Measurements from ENCODE around the gene CERS2. TPM values are rescaled to one million over a fixed set of nuclear protein-coding genes. Genes with fewer than 3 reads are reported as not detected.

The CERS2 gene
- total and polyA plus RNA-seq, 2 of the 13 experiments (the other 11 are each of a cell fraction or from before 2014, with no cell fraction given) = 269 to 298 TPM

DNA sequence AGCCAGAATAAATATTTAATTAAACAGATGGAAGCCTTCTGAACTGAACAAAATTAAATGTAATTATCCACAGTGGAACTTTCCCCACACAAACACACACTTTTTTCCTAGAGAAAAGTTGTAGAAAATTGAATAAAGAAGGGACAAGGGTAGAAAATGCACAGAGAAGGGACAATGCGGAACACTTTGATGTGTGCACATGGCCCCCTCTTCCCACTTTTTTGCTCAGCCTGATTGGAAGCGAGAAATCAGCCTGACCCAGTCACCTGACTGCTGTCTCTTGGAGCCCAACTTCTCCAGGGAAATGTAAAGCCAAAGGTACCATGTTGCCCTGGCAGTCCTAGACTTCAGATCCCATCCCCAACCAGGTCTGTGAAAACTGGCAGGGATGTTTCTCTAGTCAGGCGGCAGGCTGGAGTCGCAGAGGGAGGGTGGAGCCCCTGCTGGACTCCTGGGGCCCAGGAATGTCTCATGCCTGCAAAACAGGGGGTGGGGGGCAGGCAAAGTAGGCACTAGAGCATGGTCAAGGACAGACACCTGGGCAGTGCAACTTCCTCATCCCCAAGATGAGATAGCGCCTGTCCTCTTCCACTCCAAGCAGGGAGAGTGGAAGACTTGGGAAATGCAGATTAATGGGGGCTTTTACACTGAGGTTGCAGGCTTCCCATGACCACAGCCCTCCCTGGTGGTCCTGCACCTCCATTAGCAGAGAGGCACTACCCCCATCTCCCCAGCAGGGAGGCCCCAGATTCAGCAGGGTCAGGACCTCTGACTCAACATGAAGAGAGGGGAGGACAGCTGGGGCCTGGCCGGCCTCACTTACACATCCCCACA is 2.8 kb downstream of the CERS2 start (continued):
- TF ChIP-seq, protein P1, sequence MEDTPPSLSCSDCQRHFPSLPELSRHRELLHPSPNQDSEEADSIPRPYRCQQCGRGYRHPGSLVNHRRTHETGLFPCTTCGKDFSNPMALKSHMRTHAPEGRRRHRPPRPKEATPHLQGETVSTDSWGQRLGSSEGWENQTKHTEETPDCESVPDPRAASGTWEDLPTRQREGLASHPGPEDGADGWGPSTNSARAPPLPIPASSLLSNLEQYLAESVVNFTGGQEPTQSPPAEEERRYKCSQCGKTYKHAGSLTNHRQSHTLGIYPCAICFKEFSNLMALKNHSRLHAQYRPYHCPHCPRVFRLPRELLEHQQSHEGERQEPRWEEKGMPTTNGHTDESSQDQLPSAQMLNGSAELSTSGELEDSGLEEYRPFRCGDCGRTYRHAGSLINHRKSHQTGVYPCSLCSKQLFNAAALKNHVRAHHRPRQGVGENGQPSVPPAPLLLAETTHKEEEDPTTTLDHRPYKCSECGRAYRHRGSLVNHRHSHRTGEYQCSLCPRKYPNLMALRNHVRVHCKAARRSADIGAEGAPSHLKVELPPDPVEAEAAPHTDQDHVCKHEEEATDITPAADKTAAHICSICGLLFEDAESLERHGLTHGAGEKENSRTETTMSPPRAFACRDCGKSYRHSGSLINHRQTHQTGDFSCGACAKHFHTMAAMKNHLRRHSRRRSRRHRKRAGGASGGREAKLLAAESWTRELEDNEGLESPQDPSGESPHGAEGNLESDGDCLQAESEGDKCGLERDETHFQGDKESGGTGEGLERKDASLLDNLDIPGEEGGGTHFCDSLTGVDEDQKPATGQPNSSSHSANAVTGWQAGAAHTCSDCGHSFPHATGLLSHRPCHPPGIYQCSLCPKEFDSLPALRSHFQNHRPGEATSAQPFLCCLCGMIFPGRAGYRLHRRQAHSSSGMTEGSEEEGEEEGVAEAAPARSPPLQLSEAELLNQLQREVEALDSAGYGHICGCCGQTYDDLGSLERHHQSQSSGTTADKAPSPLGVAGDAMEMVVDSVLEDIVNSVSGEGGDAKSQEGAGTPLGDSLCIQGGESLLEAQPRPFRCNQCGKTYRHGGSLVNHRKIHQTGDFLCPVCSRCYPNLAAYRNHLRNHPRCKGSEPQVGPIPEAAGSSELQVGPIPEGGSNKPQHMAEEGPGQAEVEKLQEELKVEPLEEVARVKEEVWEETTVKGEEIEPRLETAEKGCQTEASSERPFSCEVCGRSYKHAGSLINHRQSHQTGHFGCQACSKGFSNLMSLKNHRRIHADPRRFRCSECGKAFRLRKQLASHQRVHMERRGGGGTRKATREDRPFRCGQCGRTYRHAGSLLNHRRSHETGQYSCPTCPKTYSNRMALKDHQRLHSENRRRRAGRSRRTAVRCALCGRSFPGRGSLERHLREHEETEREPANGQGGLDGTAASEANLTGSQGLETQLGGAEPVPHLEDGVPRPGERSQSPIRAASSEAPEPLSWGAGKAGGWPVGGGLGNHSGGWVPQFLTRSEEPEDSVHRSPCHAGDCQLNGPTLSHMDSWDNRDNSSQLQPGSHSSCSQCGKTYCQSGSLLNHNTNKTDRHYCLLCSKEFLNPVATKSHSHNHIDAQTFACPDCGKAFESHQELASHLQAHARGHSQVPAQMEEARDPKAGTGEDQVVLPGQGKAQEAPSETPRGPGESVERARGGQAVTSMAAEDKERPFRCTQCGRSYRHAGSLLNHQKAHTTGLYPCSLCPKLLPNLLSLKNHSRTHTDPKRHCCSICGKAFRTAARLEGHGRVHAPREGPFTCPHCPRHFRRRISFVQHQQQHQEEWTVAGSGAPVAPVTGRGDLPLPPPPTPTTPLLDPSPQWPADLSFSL (CRISPR knock-in tag; IDR thresholded peaks at IDR 0.05) = no peak
- TF ChIP-seq, protein P2, sequence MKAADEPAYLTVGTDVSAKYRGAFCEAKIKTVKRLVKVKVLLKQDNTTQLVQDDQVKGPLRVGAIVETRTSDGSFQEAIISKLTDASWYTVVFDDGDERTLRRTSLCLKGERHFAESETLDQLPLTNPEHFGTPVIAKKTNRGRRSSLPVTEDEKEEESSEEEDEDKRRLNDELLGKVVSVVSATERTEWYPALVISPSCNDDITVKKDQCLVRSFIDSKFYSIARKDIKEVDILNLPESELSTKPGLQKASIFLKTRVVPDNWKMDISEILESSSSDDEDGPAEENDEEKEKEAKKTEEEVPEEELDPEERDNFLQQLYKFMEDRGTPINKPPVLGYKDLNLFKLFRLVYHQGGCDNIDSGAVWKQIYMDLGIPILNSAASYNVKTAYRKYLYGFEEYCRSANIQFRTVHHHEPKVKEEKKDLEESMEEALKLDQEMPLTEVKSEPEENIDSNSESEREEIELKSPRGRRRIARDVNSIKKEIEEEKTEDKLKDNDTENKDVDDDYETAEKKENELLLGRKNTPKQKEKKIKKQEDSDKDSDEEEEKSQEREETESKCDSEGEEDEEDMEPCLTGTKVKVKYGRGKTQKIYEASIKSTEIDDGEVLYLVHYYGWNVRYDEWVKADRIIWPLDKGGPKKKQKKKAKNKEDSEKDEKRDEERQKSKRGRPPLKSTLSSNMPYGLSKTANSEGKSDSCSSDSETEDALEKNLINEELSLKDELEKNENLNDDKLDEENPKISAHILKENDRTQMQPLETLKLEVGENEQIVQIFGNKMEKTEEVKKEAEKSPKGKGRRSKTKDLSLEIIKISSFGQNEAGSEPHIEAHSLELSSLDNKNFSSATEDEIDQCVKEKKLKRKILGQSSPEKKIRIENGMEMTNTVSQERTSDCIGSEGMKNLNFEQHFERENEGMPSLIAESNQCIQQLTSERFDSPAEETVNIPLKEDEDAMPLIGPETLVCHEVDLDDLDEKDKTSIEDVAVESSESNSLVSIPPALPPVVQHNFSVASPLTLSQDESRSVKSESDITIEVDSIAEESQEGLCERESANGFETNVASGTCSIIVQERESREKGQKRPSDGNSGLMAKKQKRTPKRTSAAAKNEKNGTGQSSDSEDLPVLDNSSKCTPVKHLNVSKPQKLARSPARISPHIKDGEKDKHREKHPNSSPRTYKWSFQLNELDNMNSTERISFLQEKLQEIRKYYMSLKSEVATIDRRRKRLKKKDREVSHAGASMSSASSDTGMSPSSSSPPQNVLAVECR (CRISPR knock-in tag; IDR thresholded peaks at IDR 0.05; ENCODE audit: borderline replicate concordance) = no peak
- no peak for TF ChIP-seq ZSCAN20 (CRISPR knock-in tag; IDR thresholded peaks at IDR 0.05; ENCODE audit: borderline replicate concordance)
- TF ChIP-seq AHR (CRISPR knock-in tag; IDR thresholded peaks at IDR 0.05) = no peak
- no peak for TF ChIP-seq ZNF672 (CRISPR knock-in tag; IDR thresholded peaks at IDR 0.05)
- TF ChIP-seq, protein P3, sequence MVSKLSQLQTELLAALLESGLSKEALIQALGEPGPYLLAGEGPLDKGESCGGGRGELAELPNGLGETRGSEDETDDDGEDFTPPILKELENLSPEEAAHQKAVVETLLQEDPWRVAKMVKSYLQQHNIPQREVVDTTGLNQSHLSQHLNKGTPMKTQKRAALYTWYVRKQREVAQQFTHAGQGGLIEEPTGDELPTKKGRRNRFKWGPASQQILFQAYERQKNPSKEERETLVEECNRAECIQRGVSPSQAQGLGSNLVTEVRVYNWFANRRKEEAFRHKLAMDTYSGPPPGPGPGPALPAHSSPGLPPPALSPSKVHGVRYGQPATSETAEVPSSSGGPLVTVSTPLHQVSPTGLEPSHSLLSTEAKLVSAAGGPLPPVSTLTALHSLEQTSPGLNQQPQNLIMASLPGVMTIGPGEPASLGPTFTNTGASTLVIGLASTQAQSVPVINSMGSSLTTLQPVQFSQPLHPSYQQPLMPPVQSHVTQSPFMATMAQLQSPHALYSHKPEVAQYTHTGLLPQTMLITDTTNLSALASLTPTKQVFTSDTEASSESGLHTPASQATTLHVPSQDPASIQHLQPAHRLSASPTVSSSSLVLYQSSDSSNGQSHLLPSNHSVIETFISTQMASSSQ (IDR thresholded peaks at IDR 0.05; ENCODE audit: low read depth) = no peak
- TF ChIP-seq, protein P3 (CRISPR knock-in tag; IDR thresholded peaks at IDR 0.05; ENCODE audit: borderline replicate concordance) = 0 out of 2 replicates have a peak, but pooled peaks have one; percentile 9
- no peak for TF ChIP-seq FOXK1 (CRISPR knock-in tag; IDR thresholded peaks at IDR 0.05; ENCODE audit: borderline replicate concordance, low read depth)
- no peak for TF ChIP-seq HDAC6 (IDR thresholded peaks at IDR 0.05; ENCODE audit: low read depth, low read length)
- no peak for TF ChIP-seq SMC3 (IDR thresholded peaks at IDR 0.05; ENCODE audit: low read length)
- no peak; the same call in 1 of the 2 replicates for TF ChIP-seq SAFB2 (CRISPR knock-in tag; IDR thresholded peaks at IDR 0.05; ENCODE audit: borderline replicate concordance, low read depth)
